ENCODE measurements around the gene SDHC. TPM values are rescaled to one million over a fixed set of nuclear protein-coding genes. Genes with fewer than 3 reads are reported as not detected.

SDHC gene
- total and polyA plus RNA-seq, 2 donors, result 19.8 to 93.5 TPM

Other genes with a start within 250 kb of the SDHC start
- 65.7 TPM for gene ARHGAP30, start 244.5 kb upstream of the SDHC start, total RNA-seq
- 40.8 TPM for gene ARHGAP30, start 244.5 kb upstream of the SDHC start, polyA plus RNA-seq
- 0.66 TPM for gene NECTIN4, start 224.8 kb upstream of the SDHC start, total RNA-seq
- 4.7 TPM for gene NECTIN4, start 224.8 kb upstream of the SDHC start, polyA plus RNA-seq
- 1.9 TPM for gene KLHDC9, start 216.0 kb upstream of the SDHC start, total RNA-seq
- gene KLHDC9, start 216.0 kb upstream of the SDHC start, polyA plus RNA-seq, result 4.7 TPM
- gene PFDN2, start 196.3 kb upstream of the SDHC start, total RNA-seq, result 48.2 TPM
- gene PFDN2, start 196.3 kb upstream of the SDHC start, polyA plus RNA-seq, result 152 TPM
- 28.0 TPM for gene NIT1, start 196.3 kb upstream of the SDHC start, total RNA-seq
- 61.4 TPM for gene NIT1, start 196.3 kb upstream of the SDHC start, polyA plus RNA-seq
- gene DEDD, start 181.7 kb upstream of the SDHC start, total RNA-seq, result 14.7 TPM
- 24.8 TPM for gene DEDD, start 181.7 kb upstream of the SDHC start, polyA plus RNA-seq
- 93.5 TPM for gene UFC1, start 160.4 kb upstream of the SDHC start, total RNA-seq
- 118 TPM for gene UFC1, start 160.4 kb upstream of the SDHC start, polyA plus RNA-seq
- gene USP21, start 154.9 kb upstream of the SDHC start, total RNA-seq, result 10.0 TPM
- 23.4 TPM for gene USP21, start 154.9 kb upstream of the SDHC start, polyA plus RNA-seq
- gene PPOX, start 148.0 kb upstream of the SDHC start, total RNA-seq, result 19.9 TPM
- 50.4 TPM for gene PPOX, start 148.0 kb upstream of the SDHC start, polyA plus RNA-seq
- 14.3 TPM for gene B4GALT3, start 136.9 kb upstream of the SDHC start, total RNA-seq
- 32.0 TPM for gene B4GALT3, start 136.9 kb upstream of the SDHC start, polyA plus RNA-seq
- gene ADAMTS4, start 115.3 kb upstream of the SDHC start, total RNA-seq, result 0.61 TPM
- 3.0 TPM for gene ADAMTS4, start 115.3 kb upstream of the SDHC start, polyA plus RNA-seq
- 67.7 TPM for gene NDUFS2, start 112.0 kb upstream of the SDHC start, total RNA-seq
- gene NDUFS2, start 112.0 kb upstream of the SDHC start, polyA plus RNA-seq, result 39.9 TPM
- 24.0 TPM for gene FCER1G, start 99.1 kb upstream of the SDHC start, total RNA-seq
- gene FCER1G, start 99.1 kb upstream of the SDHC start, polyA plus RNA-seq, result 262 TPM
- 1.7 TPM for gene APOA2, start 90.8 kb upstream of the SDHC start, total RNA-seq
- gene APOA2, start 90.8 kb upstream of the SDHC start, polyA plus RNA-seq, result 4.9 TPM
- gene TOMM40L, start 88.3 kb upstream of the SDHC start, total RNA-seq, result 9.6 TPM
- 9.1 TPM for gene TOMM40L, start 88.3 kb upstream of the SDHC start, polyA plus RNA-seq
- gene NR1I3, start 76.2 kb upstream of the SDHC start, total RNA-seq, result not detected
- 0.14 TPM for gene NR1I3, start 76.2 kb upstream of the SDHC start, polyA plus RNA-seq
- 2.4 TPM for gene PCP4L1, start 55.6 kb upstream of the SDHC start, total RNA-seq
- gene PCP4L1, start 55.6 kb upstream of the SDHC start, polyA plus RNA-seq, result 8.9 TPM
- 3.6 TPM for gene MPZ, start 4.4 kb upstream of the SDHC start, total RNA-seq
- gene MPZ, start 4.4 kb upstream of the SDHC start, polyA plus RNA-seq, result 4.5 TPM
- gene CFAP126, start 53.5 kb downstream of the SDHC start, total RNA-seq, result 0.09 TPM
- gene CFAP126, start 53.5 kb downstream of the SDHC start, polyA plus RNA-seq, result 1.0 TPM
- gene FCGR2A, start 191.1 kb downstream of the SDHC start, total RNA-seq, result 14.7 TPM
- 50.0 TPM for gene FCGR2A, start 191.1 kb downstream of the SDHC start, polyA plus RNA-seq
- gene HSPA6, start 210.2 kb downstream of the SDHC start, total RNA-seq, result 1.1 TPM
- 12.3 TPM for gene HSPA6, start 210.2 kb downstream of the SDHC start, polyA plus RNA-seq
- 9.0 TPM for gene FCGR3A, start 235.4 kb downstream of the SDHC start, total RNA-seq
- gene FCGR3A, start 235.4 kb downstream of the SDHC start, polyA plus RNA-seq, result 41.1 TPM